K562 (cell line): Measurements from ENCODE around the gene GDF7. TPM values are rescaled to one million over a fixed set of nuclear protein-coding genes. Genes with fewer than 3 reads are reported as not detected.

ENCODE experiments used
- ATAC-seq: fragments of 200-7000 bp; cut with Tn5 transposase; 3 replicates; pipeline ENCODE4 v1.9.1; 2020; ENCODE audit warnings: moderate library complexity
- BruUV-seq: library from RNA; stranded (reverse); fragments of 400-500 nt; replicated peaks from 2 replicates; lab custom pipeline; 2021; lab: Mats Ljungman, UMichigan
- CTCF ChIA-PET: fragments of 300-600 bp; formaldehyde crosslinking; extraction: SDS; loops from one replicate; lab custom pipeline; 2021; ENCODE audit warnings: low intra/inter-chr PET ratio; lab: Yijun Ruan, JAX
- POLR2A ChIA-PET: fragments of 300-600, 350-650 bp; sonication (Branson Sonifier 250); formaldehyde crosslinking; extraction: SDS; loops from one replicate; lab custom pipeline; 2021; ENCODE audit warnings: antibody characterized with exemption, inconsistent platforms; lab: Yijun Ruan, JAX
- DNase-seq, 4 experiments: peaks; one replicate each; pipeline versions ENCODE4 v3.0.0 to v3.0.0-alpha.2; 2011 to 2018; ENCODE audit warnings: low spot score in 3 of 4, mixed read lengths in 3 of 4; ENCODE audit errors: extremely low read depth in 1 of 4
- FAIRE-seq: peaks from 2 replicates; lab custom pipeline; 2011; peaks lifted over from hg19 to GRCh38; lab: Jason Lieb, UNC
- H2AFZ ChIP-seq: 2 replicates; pipeline ENCODE4 v1.6.0; 2011; ENCODE audit warnings: low read depth, low read length, control low read depth, inconsistent platforms
- H3K27ac ChIP-seq: fragments of 200-600 bp; 3 replicates; pipeline ENCODE4 v1.8.0; 2011; ENCODE audit warnings: low read depth, mild to moderate bottlenecking, control low read depth, inconsistent platforms, low read length, moderate library complexity, mixed read lengths; ENCODE audit errors: extremely low read depth
- H3K27me3 ChIP-seq, 2 experiments: fragments of 300-600 bp in 1 of 2; 2 replicates in 1 of 2; 3 replicates in 1 of 2; pipeline versions ENCODE4 v1.6.0 to v1.8.0; 2011; ENCODE audit warnings: inconsistent platforms in 2 of 2, low read length in 2 of 2, mild to moderate bottlenecking in 1 of 2, mixed read lengths in 1 of 2, moderate library complexity in 1 of 2; ENCODE audit not compliant: control insufficient read depth in 2 of 2, insufficient read depth in 2 of 2
- H3K36me3 ChIP-seq: fragments of 300-600 bp; 3 replicates; pipeline ENCODE4 v1.8.0; 2011; ENCODE audit warnings: mild to moderate bottlenecking, low read length, inconsistent platforms; ENCODE audit not compliant: control insufficient read depth, insufficient read depth
- H3K4me1 ChIP-seq, 2 experiments: fragments of 200-600 bp in 1 of 2; replicated peaks in 1 of 2; 2 replicates in 1 of 2; 3 replicates in 1 of 2; pipeline versions ENCODE4 v1.5.1 to v1.8.0; 2011; ENCODE audit warnings: inconsistent platforms in 2 of 2, low read length in 2 of 2, mild to moderate bottlenecking in 1 of 2, mixed read lengths in 1 of 2, moderate library complexity in 1 of 2; ENCODE audit not compliant: control insufficient read depth in 2 of 2, insufficient read depth in 2 of 2
- H3K4me2 ChIP-seq: 2 replicates; pipeline ENCODE4 v1.6.1; 2011; ENCODE audit warnings: low read length, control low read depth, inconsistent platforms, mixed read lengths; ENCODE audit not compliant: insufficient read depth
- H3K4me3 ChIP-seq: fragments of 200-600 bp; sonication (generic), shearing (Covaris generic); 2 replicates; pipeline ENCODE4 v1.5.1; 2016; ENCODE audit warnings: control low read depth, inconsistent platforms
- H3K79me2 ChIP-seq: fragments of 200-600 bp; 3 replicates; pipeline ENCODE4 v1.8.0; 2011; ENCODE audit warnings: low read length, inconsistent platforms; ENCODE audit not compliant: control insufficient read depth, insufficient read depth
- H3K9ac ChIP-seq, 2 experiments: 2 replicates each; pipeline versions ENCODE4 v1.6.0 to v1.6.1; 2011; ENCODE audit warnings: low read depth in 2 of 2, low read length in 2 of 2, control low read depth in 1 of 2, inconsistent platforms in 1 of 2, mild to moderate bottlenecking in 1 of 2, mixed read lengths in 1 of 2; ENCODE audit not compliant: insufficient read depth in 1 of 2
- H3K9me1 ChIP-seq: one replicate; pipeline ENCODE4 v1.6.0; 2011; ENCODE audit warnings: inconsistent platforms, mild to moderate bottlenecking, low read length, moderate library complexity; ENCODE audit not compliant: control insufficient read depth, insufficient read depth
- H3K9me3 ChIP-seq: replicated peaks from 2 replicates; pipeline ENCODE4 v1.5.1; 2011; ENCODE audit warnings: low read depth, low read length, inconsistent platforms; ENCODE audit not compliant: control insufficient read depth, insufficient read depth
- H4K20me1 ChIP-seq: replicated peaks from 2 replicates; pipeline ENCODE4 v1.6.1; 2011; ENCODE audit warnings: low read length, inconsistent platforms, mixed read lengths; ENCODE audit not compliant: control insufficient read depth, insufficient read depth
- HEY1 ChIP-seq: fragments of 250-450 bp; sonication (Bioruptor Pico); IDR thresholded peaks from 2 replicates; pipeline ENCODE4 v1.5.0; 2020; ENCODE audit warnings: mild to moderate bottlenecking, moderate library complexity, borderline replicate concordance
- NCOA6 ChIP-seq: fragments of 450-650 bp; IDR thresholded peaks from 2 replicates; pipeline ENCODE4 v1.6.1; 2017; ENCODE audit warnings: mild to moderate bottlenecking
- ZFPM2 ChIP-seq: fragments of 250-450 bp; sonication (Bioruptor Pico); IDR thresholded peaks from 2 replicates; pipeline ENCODE4 v1.5.1; 2022; ENCODE audit warnings: mild to moderate bottlenecking
- WGBS: fragments of 100-300 bp; shearing (Covaris generic); methylation state at CpG from one replicate; pipeline ENCODE4 v1.1.6; 2016; ENCODE audit warnings: low coverage, mixed read lengths; ENCODE audit not compliant: insufficient coverage; ENCODE audit errors: missing lambda C conversion rate; 5-methylcytosine and 5-hydroxymethylcytosine counted together
- in situ Hi-C: fragments of 300-500 bp; cut with MboI; formaldehyde crosslinking; loops from 4 replicates; pipeline ENCODE4 v1.15.0; 2018; ENCODE audit warnings: inconsistent platforms, mixed read lengths
- intact Hi-C: fragments of 100-400 bp; cut with micrococcal nuclease; formaldehyde crosslinking; loops from 2 replicates; pipeline ENCODE4 v1.14.2; 2022
- polyA plus RNA-seq, 8 experiments: library from polyadenylated mRNA; depleted of rRNA in 4 of 8; stranded (reverse) in 5 of 8; unstranded in 3 of 8; fragments of >200 nt; fragmentation: Nextera tagmentation in 2 of 8; fragmentation: Illumina TruSeq in 1 of 8; extraction: Ambion mirVana in 2 of 8; extraction: Trizol in 1 of 8; gene quantifications; 2 replicates each; pipeline versions ENCODE4 v1.2.1 to v1.2.3, GENCODE V29; 2011 to 2014; ENCODE audit warnings: inconsistent platforms in 1 of 8, missing spikeins in 1 of 8
- total RNA-seq, 7 experiments: library from RNA; depleted of rRNA in 6 of 7; stranded (reverse); fragments of >200 nt in 6 of 7; fragmentation: Illumina TruSeq in 2 of 7; extraction: Trizol in 2 of 7; gene quantifications; 2 replicates each; pipeline versions ENCODE4 v1.2.1 to v1.2.3, GENCODE V29; 2011 to 2021; ENCODE audit warnings: low replicate concordance in 1 of 7

GDF7 gene
- total and polyA plus RNA-seq, 9 of the 15 experiments (the other 6 are each of a cell fraction or from before 2014, with no cell fraction given) = 0.01 TPM; not detected in 7

DNA sequence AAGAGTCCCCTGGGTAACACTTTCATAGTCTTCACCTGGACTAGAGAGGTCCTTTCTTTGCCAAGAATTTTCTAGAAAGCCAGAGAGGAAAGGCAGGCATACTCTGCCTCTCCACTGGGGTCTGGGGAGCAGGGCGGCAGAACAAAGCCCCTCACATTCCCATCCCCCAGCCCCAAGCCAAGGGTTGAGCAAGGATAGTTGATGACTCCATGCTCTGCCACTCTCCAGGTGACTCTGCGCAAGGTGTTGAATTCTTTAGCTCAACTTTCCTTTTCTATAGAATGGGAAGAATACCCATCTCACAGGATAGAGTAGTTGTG is 2.9 kb upstream of the GDF7 start:
- Histone ChIP-seq H3K9me1 (no peaks in the 10 kb centered on the region), H3K79me2 (no peaks in the 10 kb centered on the region), H3K4me3 (no peak overlapping the region), H2AFZ (no peak overlapping the region), H3K36me3 (no peaks in the 10 kb centered on the region), H3K27me3 (peaks cover 34 to 61% of the 10 kb centered on the region in 2 experiments; a peak in 4 of 5 replicates), H4K20me1 (peaks cover 4% of the 10 kb centered on the region; the same call in 1 of the 2 replicates), H3K27ac (no peak overlapping the region), H3K9me3 (no peaks in the 10 kb centered on the region), H3K4me2 (no peak overlapping the region), H3K4me1 (peaks cover 0 to 19% of the 10 kb centered on the region in 2 experiments; a peak in 2 of 5 replicates), H3K9ac (no peak overlapping the region)
- no peak for DNase-seq
- in situ Hi-C loops (loop anchor here (25.0 kb wide), 1 partner anchor 598 kb away; no protein-coding TSS in a partner anchor), intact Hi-C loops (loop anchor here (5.0 to 10.0 kb wide), 4 partner anchors 121 to 651 kb away; no protein-coding TSS in a partner anchor)
- BruUV-seq = no TSS peak
- ATAC-seq = no peak
- ChIA-PET POLR2A (no interaction called here), CTCF (no interaction called here)
- no peak for FAIRE-seq
- TF ChIP-seq ZFPM2 = no peak
- 0% methylated on average over 2 of the region's 2 CpGs for WGBS

DNA sequence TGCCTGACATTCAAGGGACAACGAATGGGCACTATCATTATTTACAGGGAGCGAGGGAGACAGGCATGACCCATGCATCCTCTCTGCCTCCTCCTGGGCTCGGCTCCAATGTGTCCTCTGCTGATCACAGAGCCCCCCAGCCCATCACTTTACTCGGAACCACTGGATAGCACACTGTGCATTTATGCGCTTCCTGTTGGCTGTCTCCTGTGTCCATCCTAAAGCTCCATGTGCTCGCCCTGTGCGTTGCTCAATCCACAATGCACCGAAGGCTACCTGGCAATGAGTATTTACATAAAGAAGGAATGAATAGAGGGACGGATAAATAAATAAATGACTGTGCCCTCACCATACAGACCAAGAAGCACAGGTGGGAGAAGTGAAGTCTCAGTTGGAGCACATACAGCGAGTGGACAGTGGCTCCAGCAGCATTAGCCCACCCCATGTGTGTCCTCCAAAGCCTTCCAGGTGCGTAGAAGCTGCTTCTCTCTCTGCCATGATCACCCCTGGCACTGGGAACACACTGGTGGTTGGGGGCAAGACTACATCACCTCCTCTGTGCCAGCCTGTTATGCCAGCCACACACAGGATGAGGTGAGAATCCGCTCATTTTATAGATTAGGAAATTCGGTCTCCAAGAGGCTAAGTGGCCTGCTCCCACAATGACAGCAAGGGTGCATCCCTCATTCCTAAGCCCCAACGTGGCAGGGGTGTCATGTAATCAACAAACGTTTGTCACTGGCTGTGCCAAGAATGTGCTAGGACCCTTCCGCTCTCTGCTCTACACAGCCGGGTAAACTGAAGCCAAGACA is 2.3 kb upstream of the GDF7 start:
- in situ Hi-C loops = loop anchor here (25.0 kb wide), 1 partner anchor 598 kb away; no protein-coding TSS in a partner anchor
- WGBS = 4% methylated on average over 17 of the region's 17 CpGs
- peaks cover 35 to 66% of the 10 kb centered on the region in 2 experiments; a peak in 4 of 5 replicates for H3K27me3 ChIP-seq

More for the DNA sequence above, 2.3 kb upstream of the GDF7 start:
- Histone ChIP-seq H3K4me3 (no peak overlapping the region), H3K4me2 (no peak overlapping the region), H3K9me3 (no peaks in the 10 kb centered on the region), H4K20me1 (peaks cover 4% of the 10 kb centered on the region; the same call in 1 of the 2 replicates), H3K36me3 (no peaks in the 10 kb centered on the region), H3K9ac (no peak overlapping the region), H3K9me1 (no peaks in the 10 kb centered on the region), H3K27ac (no peak overlapping the region), H2AFZ (no peak overlapping the region), H3K79me2 (no peaks in the 10 kb centered on the region), H3K4me1 (peaks cover 0 to 22% of the 10 kb centered on the region in 2 experiments; a peak in 2 of 5 replicates)
- no peak for ATAC-seq
- FAIRE-seq = no peak
- POLR2A ChIA-PET = interaction anchor here (0.6 kb wide), 1 partner anchor 148 kb away, joined by 5 read pairs; no protein-coding TSS in a partner anchor
- no TSS peak for BruUV-seq
- CTCF ChIA-PET = no interaction called here
- TF ChIP-seq NCOA6 (no peak), HEY1 (no peak)
- intact Hi-C loops = loop anchor here (5.0 to 10.0 kb wide), 4 partner anchors 120 to 650 kb away; no protein-coding TSS in a partner anchor
- DNase-seq = no peak
